ENCODE results near the gene THOC2. TPM values are rescaled to one million over a fixed set of nuclear protein-coding genes. Genes with fewer than 3 reads are reported as not detected.

Gene THOC2, protein sequence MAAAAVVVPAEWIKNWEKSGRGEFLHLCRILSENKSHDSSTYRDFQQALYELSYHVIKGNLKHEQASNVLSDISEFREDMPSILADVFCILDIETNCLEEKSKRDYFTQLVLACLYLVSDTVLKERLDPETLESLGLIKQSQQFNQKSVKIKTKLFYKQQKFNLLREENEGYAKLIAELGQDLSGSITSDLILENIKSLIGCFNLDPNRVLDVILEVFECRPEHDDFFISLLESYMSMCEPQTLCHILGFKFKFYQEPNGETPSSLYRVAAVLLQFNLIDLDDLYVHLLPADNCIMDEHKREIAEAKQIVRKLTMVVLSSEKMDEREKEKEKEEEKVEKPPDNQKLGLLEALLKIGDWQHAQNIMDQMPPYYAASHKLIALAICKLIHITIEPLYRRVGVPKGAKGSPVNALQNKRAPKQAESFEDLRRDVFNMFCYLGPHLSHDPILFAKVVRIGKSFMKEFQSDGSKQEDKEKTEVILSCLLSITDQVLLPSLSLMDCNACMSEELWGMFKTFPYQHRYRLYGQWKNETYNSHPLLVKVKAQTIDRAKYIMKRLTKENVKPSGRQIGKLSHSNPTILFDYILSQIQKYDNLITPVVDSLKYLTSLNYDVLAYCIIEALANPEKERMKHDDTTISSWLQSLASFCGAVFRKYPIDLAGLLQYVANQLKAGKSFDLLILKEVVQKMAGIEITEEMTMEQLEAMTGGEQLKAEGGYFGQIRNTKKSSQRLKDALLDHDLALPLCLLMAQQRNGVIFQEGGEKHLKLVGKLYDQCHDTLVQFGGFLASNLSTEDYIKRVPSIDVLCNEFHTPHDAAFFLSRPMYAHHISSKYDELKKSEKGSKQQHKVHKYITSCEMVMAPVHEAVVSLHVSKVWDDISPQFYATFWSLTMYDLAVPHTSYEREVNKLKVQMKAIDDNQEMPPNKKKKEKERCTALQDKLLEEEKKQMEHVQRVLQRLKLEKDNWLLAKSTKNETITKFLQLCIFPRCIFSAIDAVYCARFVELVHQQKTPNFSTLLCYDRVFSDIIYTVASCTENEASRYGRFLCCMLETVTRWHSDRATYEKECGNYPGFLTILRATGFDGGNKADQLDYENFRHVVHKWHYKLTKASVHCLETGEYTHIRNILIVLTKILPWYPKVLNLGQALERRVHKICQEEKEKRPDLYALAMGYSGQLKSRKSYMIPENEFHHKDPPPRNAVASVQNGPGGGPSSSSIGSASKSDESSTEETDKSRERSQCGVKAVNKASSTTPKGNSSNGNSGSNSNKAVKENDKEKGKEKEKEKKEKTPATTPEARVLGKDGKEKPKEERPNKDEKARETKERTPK (N-terminal part only)
- total RNA-seq, result 65.7 and 72.6 TPM in 2 replicates

DNA sequence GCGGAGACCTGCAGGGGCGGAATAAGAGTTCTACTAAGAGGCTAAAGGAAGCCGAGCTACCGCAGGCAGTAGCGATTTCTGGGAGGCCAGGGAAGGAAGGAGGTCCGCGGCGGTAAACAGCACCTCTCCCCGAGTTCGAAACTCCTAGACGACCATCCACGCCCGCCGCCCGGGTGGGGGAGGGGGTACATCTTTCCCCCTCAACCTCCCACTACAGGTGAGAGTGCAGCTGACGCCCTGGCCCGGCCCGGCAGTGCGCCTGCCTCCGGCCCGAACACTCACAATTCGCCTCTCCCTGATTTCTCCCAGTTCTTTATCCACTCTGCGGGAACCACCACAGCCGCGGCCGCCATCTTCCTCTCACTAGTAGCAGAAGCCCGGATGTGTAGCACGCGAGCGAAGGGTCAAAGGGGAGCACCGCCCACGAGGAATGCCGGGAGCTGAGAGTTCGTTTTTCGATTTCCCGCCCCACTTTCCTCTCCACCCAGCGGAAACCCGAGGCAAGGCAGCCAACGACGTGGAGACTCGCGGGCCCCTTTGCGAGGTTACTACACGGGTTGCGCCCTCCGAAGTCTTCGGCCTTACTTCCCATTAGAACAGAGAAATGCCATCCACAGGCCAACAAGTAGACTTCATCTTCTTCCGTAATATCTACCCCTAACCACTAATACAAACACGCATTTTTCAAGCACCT, at the start of gene THOC2:
Gene THOC2, minus strand, starts transcription at position 383 of the 694 bp plus-strand sequence. Its CDS starts 30 bp downstream, at position 353.

Small RNAs within 50 kb of the gene (small RNA-seq; reads per million reads assigned to genes)
- gene AL030996.1 (not detected), gene RNU7-69P (not detected)

Other genes starting within 250 kb of the THOC2 start
- gene XIAP, start 127.0 kb upstream of the THOC2 start, total RNA-seq, result 29.1 and 33.0 TPM in 2 replicates
- 71.5 and 77.0 TPM in 2 replicates for gene STAG2, start 228.7 kb upstream of the THOC2 start, total RNA-seq